ENCODE measurements around the gene SP2. TPM values are rescaled to one million over a fixed set of nuclear protein-coding genes. Genes with fewer than 3 reads are reported as not detected.

Gene SP2
- total and polyA plus RNA-seq, 2 of the 13 experiments (the other 11 are each of a cell fraction or from before 2014, with no cell fraction given): 1.4 to 4.8 TPM

DNA sequence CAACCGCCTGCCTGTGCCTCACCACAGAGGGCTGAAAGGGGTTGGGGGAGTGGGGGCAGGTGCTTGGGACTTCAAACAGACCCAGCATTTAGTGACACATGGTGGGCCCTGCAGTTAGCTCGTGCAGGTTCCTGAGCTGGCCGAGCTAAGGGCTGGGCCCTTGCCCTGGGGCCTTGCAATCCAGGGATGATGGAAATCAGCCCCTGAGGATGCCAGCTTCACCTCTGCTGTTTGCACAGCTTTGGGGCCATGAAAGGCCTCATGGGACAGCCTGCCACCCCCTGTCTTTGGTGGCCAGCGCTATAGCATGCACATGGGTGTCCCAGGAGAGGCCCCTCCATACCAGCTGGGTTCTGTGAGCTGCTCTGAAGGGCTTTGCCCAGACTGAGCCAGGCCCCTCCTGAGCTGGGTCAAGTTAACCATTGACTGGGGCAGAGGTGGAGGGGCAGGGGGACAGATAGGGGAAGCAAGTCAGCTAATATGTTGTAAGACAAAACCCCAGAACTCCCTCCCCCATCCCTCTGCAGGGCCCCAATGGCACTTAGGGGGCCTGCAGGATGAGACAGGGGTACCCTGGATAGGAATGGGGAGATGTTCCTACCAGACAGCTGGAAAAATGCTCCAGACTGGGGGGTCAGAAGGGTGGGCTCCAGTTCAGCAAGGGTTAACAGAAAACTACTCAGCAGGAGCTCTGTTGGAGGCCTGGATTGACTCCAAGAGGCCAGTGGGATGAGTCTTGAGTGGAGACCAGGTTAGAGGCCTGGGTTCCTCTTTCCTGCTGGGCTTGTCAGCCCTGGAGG lies 61.0 kb downstream of the SP2 start (continued):
- TF ChIP-seq, protein P1, sequence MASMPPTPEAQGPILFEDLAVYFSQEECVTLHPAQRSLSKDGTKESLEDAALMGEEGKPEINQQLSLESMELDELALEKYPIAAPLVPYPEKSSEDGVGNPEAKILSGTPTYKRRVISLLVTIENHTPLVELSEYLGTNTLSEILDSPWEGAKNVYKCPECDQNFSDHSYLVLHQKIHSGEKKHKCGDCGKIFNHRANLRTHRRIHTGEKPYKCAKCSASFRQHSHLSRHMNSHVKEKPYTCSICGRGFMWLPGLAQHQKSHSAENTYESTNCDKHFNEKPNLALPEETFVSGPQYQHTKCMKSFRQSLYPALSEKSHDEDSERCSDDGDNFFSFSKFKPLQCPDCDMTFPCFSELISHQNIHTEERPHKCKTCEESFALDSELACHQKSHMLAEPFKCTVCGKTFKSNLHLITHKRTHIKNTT (CRISPR knock-in tag; IDR thresholded peaks at IDR 0.05): no peak
- TF ChIP-seq, protein P2, sequence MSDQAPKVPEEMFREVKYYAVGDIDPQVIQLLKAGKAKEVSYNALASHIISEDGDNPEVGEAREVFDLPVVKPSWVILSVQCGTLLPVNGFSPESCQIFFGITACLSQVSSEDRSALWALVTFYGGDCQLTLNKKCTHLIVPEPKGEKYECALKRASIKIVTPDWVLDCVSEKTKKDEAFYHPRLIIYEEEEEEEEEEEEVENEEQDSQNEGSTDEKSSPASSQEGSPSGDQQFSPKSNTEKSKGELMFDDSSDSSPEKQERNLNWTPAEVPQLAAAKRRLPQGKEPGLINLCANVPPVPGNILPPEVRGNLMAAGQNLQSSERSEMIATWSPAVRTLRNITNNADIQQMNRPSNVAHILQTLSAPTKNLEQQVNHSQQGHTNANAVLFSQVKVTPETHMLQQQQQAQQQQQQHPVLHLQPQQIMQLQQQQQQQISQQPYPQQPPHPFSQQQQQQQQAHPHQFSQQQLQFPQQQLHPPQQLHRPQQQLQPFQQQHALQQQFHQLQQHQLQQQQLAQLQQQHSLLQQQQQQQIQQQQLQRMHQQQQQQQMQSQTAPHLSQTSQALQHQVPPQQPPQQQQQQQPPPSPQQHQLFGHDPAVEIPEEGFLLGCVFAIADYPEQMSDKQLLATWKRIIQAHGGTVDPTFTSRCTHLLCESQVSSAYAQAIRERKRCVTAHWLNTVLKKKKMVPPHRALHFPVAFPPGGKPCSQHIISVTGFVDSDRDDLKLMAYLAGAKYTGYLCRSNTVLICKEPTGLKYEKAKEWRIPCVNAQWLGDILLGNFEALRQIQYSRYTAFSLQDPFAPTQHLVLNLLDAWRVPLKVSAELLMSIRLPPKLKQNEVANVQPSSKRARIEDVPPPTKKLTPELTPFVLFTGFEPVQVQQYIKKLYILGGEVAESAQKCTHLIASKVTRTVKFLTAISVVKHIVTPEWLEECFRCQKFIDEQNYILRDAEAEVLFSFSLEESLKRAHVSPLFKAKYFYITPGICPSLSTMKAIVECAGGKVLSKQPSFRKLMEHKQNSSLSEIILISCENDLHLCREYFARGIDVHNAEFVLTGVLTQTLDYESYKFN (CRISPR knock-in tag; conservative IDR thresholded peaks at IDR 0.05): peak; percentile 80
- TF ChIP-seq, protein P3, sequence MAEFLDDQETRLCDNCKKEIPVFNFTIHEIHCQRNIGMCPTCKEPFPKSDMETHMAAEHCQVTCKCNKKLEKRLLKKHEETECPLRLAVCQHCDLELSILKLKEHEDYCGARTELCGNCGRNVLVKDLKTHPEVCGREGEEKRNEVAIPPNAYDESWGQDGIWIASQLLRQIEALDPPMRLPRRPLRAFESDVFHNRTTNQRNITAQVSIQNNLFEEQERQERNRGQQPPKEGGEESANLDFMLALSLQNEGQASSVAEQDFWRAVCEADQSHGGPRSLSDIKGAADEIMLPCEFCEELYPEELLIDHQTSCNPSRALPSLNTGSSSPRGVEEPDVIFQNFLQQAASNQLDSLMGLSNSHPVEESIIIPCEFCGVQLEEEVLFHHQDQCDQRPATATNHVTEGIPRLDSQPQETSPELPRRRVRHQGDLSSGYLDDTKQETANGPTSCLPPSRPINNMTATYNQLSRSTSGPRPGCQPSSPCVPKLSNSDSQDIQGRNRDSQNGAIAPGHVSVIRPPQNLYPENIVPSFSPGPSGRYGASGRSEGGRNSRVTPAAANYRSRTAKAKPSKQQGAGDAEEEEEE (CRISPR knock-in tag; IDR thresholded peaks at IDR 0.05; ENCODE audit: borderline replicate concordance): no peak
- TF ChIP-seq SP4 (CRISPR knock-in tag; IDR thresholded peaks at IDR 0.05) (no peak), ZNF780A (CRISPR knock-in tag; IDR thresholded peaks at IDR 0.05) (no peak), DMAP1 (CRISPR knock-in tag; IDR thresholded peaks at IDR 0.05) (0 out of 2 replicates have a peak, but pooled peaks have one; percentile 28), FOXP1 (IDR thresholded peaks at IDR 0.05) (no peak), FOXP1 (CRISPR knock-in tag; IDR thresholded peaks at IDR 0.05) (no peak), ATF7 (IDR thresholded peaks at IDR 0.05) (no peak), ATF7 (CRISPR knock-in tag; IDR thresholded peaks at IDR 0.05) (0 out of 2 replicates have a peak, but pooled peaks have one; percentile 21), ZNF292 (CRISPR knock-in tag; IDR thresholded peaks at IDR 0.05; ENCODE audit: borderline replicate concordance, low read depth) (0 out of 2 replicates have a peak, but pooled peaks have one; percentile 29), SMARCC2 (IDR thresholded peaks at IDR 0.05) (no peak), SYNCRIP (IDR thresholded peaks at IDR 0.05; ENCODE audit: insufficient read depth, low read depth, low read length) (no peak), KMT2A (CRISPR knock-in tag; IDR thresholded peaks at IDR 0.05) (no peak)
- TF ChIP-seq, protein P4, sequence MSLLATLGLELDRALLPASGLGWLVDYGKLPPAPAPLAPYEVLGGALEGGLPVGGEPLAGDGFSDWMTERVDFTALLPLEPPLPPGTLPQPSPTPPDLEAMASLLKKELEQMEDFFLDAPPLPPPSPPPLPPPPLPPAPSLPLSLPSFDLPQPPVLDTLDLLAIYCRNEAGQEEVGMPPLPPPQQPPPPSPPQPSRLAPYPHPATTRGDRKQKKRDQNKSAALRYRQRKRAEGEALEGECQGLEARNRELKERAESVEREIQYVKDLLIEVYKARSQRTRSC (CRISPR knock-in tag; IDR thresholded peaks at IDR 0.05; ENCODE audit: low read depth): no peak
- TF ChIP-seq, protein P5, sequence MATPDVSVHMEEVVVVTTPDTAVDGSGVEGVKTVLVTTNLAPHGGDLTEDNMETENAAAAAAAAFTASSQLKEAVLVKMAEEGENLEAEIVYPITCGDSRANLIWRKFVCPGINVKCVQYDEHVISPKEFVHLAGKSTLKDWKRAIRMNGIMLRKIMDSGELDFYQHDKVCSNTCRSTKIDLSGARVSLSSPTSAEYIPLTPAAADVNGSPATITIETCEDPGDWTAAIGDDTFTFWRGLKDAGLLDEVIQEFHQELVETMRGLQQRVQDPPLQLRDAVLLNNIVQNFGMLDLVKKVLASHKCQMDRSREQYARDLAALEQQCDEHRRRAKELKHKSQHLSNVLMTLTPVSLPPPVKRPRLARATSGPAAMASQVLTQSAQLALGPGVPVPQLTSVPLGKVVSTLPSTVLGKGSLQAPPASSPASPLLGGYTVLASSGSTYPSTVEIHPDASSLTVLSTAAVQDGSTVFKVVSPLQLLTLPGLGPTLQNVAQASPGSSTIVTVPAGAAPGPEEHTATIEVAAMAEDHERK (CRISPR knock-in tag; IDR thresholded peaks at IDR 0.05; ENCODE audit: low read depth): no peak
- TF ChIP-seq, protein P6, sequence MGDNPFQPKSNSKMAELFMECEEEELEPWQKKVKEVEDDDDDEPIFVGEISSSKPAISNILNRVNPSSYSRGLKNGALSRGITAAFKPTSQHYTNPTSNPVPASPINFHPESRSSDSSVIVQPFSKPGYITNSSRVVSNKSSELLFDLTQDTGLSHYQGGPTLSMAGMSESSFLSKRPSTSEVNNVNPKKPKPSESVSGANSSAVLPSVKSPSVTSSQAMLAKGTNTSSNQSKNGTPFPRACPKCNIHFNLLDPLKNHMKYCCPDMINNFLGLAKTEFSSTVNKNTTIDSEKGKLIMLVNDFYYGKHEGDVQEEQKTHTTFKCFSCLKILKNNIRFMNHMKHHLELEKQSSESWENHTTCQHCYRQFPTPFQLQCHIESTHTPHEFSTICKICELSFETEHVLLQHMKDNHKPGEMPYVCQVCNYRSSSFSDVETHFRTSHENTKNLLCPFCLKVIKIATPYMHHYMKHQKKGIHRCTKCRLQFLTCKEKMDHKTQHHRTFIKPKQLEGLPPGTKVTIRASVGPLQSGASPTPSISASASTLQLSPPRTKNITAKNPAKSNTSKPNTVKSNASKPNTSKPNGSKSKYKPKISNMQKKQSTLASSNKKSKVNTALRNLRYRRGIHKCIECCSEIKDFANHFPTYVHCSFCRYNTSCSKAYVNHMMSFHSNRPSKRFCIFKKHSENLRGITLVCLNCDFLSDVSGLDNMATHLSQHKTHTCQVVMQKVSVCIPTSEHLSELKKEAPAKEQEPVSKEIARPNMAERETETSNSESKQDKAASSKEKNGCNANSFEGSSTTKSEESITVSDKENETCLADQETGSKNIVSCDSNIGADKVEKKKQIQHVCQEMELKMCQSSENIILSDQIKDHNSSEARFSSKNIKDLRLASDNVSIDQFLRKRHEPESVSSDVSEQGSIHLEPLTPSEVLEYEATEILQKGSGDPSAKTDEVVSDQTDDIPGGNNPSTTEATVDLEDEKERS (CRISPR knock-in tag; IDR thresholded peaks at IDR 0.05): no peak

All from HepG2 (cell line).